ENCODE measurements around the gene FMN1.

Gene FMN1

DNA sequence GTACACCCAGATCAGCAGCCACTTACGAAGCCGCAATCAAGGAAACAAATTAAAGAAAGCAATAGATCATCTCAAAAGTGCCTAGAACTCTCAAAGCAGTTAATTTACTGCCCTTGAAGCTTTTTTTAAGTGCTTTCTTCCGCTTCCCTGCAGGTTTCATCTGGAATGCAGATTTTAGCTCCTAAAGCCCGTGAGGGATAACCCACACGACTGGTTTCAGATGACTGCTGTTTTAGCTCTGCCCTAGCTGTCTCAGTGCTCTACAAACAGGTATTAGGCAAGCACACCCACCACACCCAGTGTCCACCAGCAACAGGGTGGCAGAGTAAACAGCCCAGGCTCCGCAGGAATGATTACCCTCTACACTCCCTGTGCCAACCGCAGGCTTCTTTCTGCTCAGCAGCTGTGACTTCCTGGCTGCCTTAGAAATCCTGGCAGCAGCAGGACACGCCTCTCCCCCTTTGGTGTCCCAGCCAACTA is 126.0 kb downstream of the FMN1 start:
- WGBS, 2 experiments, result 45 to 48% methylated on average over 8 of the region's 8 CpGs
- no peaks in the 10 kb centered on the region for H3K9me3 ChIP-seq (ENCODE audit: control insufficient read depth, low read length)
- H3K36me3 ChIP-seq (ENCODE audit: control insufficient read depth, insufficient read depth, low read length), result no peaks in the 10 kb centered on the region
- peaks cover 30% of the 10 kb centered on the region for H3K4me1 ChIP-seq (ENCODE audit: control insufficient read depth, insufficient read depth, low read length)
- no peak overlapping the region for H3K27ac ChIP-seq (ENCODE audit: insufficient read depth, low read depth, low read length, poor library complexity, severe bottlenecking)
- H3K4me3 ChIP-seq (ENCODE audit: insufficient read depth, low read depth, low read length), result no peak overlapping the region
- no peaks in the 10 kb centered on the region for H3K27me3 ChIP-seq (ENCODE audit: control insufficient read depth, insufficient read depth, low read length, poor library complexity, severe bottlenecking)

- Histone ChIP-seq H3K9me3 (ENCODE audit: control insufficient read depth, low read length) (no peaks in the 10 kb centered on the region), H3K27ac (ENCODE audit: insufficient read depth, low read depth, low read length, poor library complexity, severe bottlenecking) (no peak overlapping the region), H3K36me3 (ENCODE audit: control insufficient read depth, insufficient read depth, low read length) (no peaks in the 10 kb centered on the region), H3K4me1 (ENCODE audit: control insufficient read depth, insufficient read depth, low read length) (peaks cover 28% of the 10 kb centered on the region), H3K27me3 (ENCODE audit: control insufficient read depth, insufficient read depth, low read length, poor library complexity, severe bottlenecking) (no peaks in the 10 kb centered on the region), H3K4me3 (ENCODE audit: insufficient read depth, low read depth, low read length) (no peak overlapping the region)
- 56 to 57% methylated on average over 14 of the region's 14 CpGs for WGBS, 2 experiments
These were observed 126.5 kb downstream of the FMN1 start for GRCh38 chr15:33068007-33068481.

- Histone ChIP-seq H3K27me3 (ENCODE audit: control insufficient read depth, insufficient read depth, low read length, poor library complexity, severe bottlenecking) (no peaks in the 10 kb centered on the region), H3K9me3 (ENCODE audit: control insufficient read depth, low read length) (no peaks in the 10 kb centered on the region), H3K4me3 (ENCODE audit: insufficient read depth, low read depth, low read length) (no peak overlapping the region), H3K27ac (ENCODE audit: insufficient read depth, low read depth, low read length, poor library complexity, severe bottlenecking) (no peak overlapping the region), H3K36me3 (ENCODE audit: control insufficient read depth, insufficient read depth, low read length) (no peaks in the 10 kb centered on the region), H3K4me1 (ENCODE audit: control insufficient read depth, insufficient read depth, low read length) (peaks cover 28% of the 10 kb centered on the region)
- 78 to 82% methylated on average over 9 of the region's 9 CpGs for WGBS, 2 experiments
These were observed 127.1 kb downstream of the FMN1 start for GRCh38 chr15:33067456-33067855.

- no peaks in the 10 kb centered on the region for H3K36me3 ChIP-seq (ENCODE audit: control insufficient read depth, insufficient read depth, low read length)
- H3K4me3 ChIP-seq (ENCODE audit: insufficient read depth, low read depth, low read length), result no peak overlapping the region
- H3K9me3 ChIP-seq (ENCODE audit: control insufficient read depth, low read length), result no peaks in the 10 kb centered on the region
- H3K27ac ChIP-seq (ENCODE audit: insufficient read depth, low read depth, low read length, poor library complexity, severe bottlenecking), result no peak overlapping the region
- no peaks in the 10 kb centered on the region for H3K27me3 ChIP-seq (ENCODE audit: control insufficient read depth, insufficient read depth, low read length, poor library complexity, severe bottlenecking)
- 91% methylated on average over 8 of the region's 8 CpGs for WGBS, 2 experiments
- H3K4me1 ChIP-seq (ENCODE audit: control insufficient read depth, insufficient read depth, low read length), result peaks cover 28% of the 10 kb centered on the region
These were observed 127.9 kb downstream of the FMN1 start for GRCh38 chr15:33066584-33066983.

DNA sequence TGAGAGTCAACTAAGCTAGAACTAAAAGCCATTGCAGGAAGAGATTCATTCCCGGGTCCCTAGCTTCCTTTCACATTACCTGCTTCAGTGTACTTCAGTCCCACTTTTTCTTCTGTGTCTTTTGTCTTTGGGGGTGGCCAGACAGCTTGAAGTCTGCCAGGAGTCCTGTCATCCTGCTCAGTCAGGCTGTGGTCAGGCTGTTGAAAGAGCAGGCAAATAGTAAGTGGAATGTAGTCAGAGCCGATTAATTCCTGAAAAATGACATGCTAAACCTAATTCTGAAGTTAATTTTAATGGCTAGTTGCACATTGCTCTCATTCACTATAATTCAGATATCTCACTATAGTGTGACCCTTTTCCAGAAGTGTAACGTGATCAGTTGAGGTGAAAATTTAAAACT is 129.6 kb downstream of the FMN1 start:
- no peaks in the 10 kb centered on the region for H3K36me3 ChIP-seq (ENCODE audit: control insufficient read depth, insufficient read depth, low read length)
- H3K4me3 ChIP-seq (ENCODE audit: insufficient read depth, low read depth, low read length), result no peak overlapping the region
- peaks cover 28% of the 10 kb centered on the region for H3K4me1 ChIP-seq (ENCODE audit: control insufficient read depth, insufficient read depth, low read length)
- 84 to 93% methylated on average over 2 of the region's 3 CpGs for WGBS, 2 experiments
- no peak overlapping the region for H3K27ac ChIP-seq (ENCODE audit: insufficient read depth, low read depth, low read length, poor library complexity, severe bottlenecking)
- H3K27me3 ChIP-seq (ENCODE audit: control insufficient read depth, insufficient read depth, low read length, poor library complexity, severe bottlenecking), result no peaks in the 10 kb centered on the region
- H3K9me3 ChIP-seq (ENCODE audit: control insufficient read depth, low read length), result no peaks in the 10 kb centered on the region

GRCh38 chr15:33059184-33059583 is 135.3 kb downstream of the FMN1 start:
- Histone ChIP-seq H3K27me3 (ENCODE audit: control insufficient read depth, insufficient read depth, low read length, poor library complexity, severe bottlenecking) (no peaks in the 10 kb centered on the region), H3K9me3 (ENCODE audit: control insufficient read depth, low read length) (no peaks in the 10 kb centered on the region), H3K4me1 (ENCODE audit: control insufficient read depth, insufficient read depth, low read length) (no peaks in the 10 kb centered on the region), H3K4me3 (ENCODE audit: insufficient read depth, low read depth, low read length) (no peak overlapping the region), H3K36me3 (ENCODE audit: control insufficient read depth, insufficient read depth, low read length) (no peaks in the 10 kb centered on the region), H3K27ac (ENCODE audit: insufficient read depth, low read depth, low read length, poor library complexity, severe bottlenecking) (no peak overlapping the region)
- 96 to 97% methylated on average over 3 of the region's 3 CpGs for WGBS, 2 experiments

DNA sequence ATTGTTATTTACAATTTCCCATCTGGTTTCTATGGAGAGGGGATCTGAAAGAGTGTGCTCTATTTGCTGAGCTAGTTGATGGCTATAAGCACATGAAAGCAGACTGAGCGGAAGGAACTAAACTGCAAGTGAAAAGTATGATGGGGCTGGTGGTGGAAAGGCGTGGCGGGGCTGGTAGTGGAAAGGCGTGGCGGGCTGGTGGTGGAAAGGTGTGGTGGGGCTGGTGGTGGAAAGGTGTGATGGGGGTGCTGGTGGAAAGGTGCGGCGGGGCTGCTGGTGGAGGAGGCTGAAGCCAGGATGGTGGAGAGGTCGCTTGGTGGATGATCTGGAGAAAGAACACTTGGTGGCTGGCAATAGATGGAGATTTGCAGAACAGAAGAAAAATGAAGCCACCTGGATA is 136.7 kb downstream of the FMN1 start:
- no peak overlapping the region for H3K27ac ChIP-seq (ENCODE audit: insufficient read depth, low read depth, low read length, poor library complexity, severe bottlenecking)
- 94 to 97% methylated on average over 8 of the region's 8 CpGs for WGBS, 2 experiments
- no peak overlapping the region for H3K4me3 ChIP-seq (ENCODE audit: insufficient read depth, low read depth, low read length)
- H3K9me3 ChIP-seq (ENCODE audit: control insufficient read depth, low read length), result no peaks in the 10 kb centered on the region
- H3K27me3 ChIP-seq (ENCODE audit: control insufficient read depth, insufficient read depth, low read length, poor library complexity, severe bottlenecking), result no peaks in the 10 kb centered on the region
- H3K4me1 ChIP-seq (ENCODE audit: control insufficient read depth, insufficient read depth, low read length), result no peaks in the 10 kb centered on the region
- H3K36me3 ChIP-seq (ENCODE audit: control insufficient read depth, insufficient read depth, low read length), result no peaks in the 10 kb centered on the region

DNA sequence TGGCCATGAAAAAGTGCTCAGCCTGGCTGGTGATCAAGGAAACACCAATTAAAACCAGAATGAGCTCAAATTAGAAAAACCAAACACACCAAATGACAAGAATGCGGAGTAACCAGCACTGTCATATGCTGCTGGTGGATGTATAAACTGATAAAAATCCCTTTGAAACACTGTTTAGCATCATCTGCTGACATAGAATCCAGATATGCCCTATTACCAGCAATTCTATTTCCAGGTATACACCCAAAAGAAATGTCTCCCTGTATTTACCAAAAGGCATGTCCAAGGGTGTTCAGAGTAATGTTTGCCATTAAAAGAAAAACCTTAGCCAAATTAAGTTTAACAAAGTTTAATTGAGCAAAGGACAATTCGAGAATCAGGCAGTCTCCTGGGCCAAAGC is 138.6 kb downstream of the FMN1 start:
- Histone ChIP-seq H3K9me3 (ENCODE audit: control insufficient read depth, low read length) (no peaks in the 10 kb centered on the region), H3K4me3 (ENCODE audit: insufficient read depth, low read depth, low read length) (no peak overlapping the region), H3K27me3 (ENCODE audit: control insufficient read depth, insufficient read depth, low read length, poor library complexity, severe bottlenecking) (no peaks in the 10 kb centered on the region), H3K4me1 (ENCODE audit: control insufficient read depth, insufficient read depth, low read length) (no peaks in the 10 kb centered on the region), H3K36me3 (ENCODE audit: control insufficient read depth, insufficient read depth, low read length) (no peaks in the 10 kb centered on the region), H3K27ac (ENCODE audit: insufficient read depth, low read depth, low read length, poor library complexity, severe bottlenecking) (no peak overlapping the region)
- 91 to 96% methylated on average over 2 of the region's 2 CpGs for WGBS, 2 experiments

DNA sequence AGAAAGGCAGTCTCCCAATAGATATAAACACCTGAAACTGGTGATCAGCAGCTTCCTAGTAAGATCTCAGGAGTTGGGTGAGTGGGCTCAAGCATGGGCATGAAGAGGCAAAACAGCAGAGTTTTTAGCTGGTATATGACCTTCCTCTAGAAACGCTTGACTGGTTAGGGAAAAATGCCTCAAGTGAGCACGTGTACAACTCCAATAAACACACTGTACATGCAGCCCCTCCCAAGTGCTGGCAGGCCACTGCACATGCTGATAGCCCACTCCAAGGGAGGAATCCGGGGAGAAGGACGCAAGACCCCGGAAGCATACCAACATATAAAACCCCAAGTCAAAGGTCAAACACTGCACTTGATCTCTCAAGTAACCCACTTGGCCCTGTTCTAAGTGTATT is 143.0 kb downstream of the FMN1 start:
- no peak overlapping the region for H3K4me3 ChIP-seq (ENCODE audit: insufficient read depth, low read depth, low read length)
- no peaks in the 10 kb centered on the region for H3K27me3 ChIP-seq (ENCODE audit: control insufficient read depth, insufficient read depth, low read length, poor library complexity, severe bottlenecking)
- H3K9me3 ChIP-seq (ENCODE audit: control insufficient read depth, low read length), result peaks cover 3% of the 10 kb centered on the region
- WGBS, 2 experiments, result 73 to 75% methylated on average over 5 of the region's 5 CpGs
- no peaks in the 10 kb centered on the region for H3K4me1 ChIP-seq (ENCODE audit: control insufficient read depth, insufficient read depth, low read length)
- no peaks in the 10 kb centered on the region for H3K36me3 ChIP-seq (ENCODE audit: control insufficient read depth, insufficient read depth, low read length)
- no peak overlapping the region for H3K27ac ChIP-seq (ENCODE audit: insufficient read depth, low read depth, low read length, poor library complexity, severe bottlenecking)

DNA sequence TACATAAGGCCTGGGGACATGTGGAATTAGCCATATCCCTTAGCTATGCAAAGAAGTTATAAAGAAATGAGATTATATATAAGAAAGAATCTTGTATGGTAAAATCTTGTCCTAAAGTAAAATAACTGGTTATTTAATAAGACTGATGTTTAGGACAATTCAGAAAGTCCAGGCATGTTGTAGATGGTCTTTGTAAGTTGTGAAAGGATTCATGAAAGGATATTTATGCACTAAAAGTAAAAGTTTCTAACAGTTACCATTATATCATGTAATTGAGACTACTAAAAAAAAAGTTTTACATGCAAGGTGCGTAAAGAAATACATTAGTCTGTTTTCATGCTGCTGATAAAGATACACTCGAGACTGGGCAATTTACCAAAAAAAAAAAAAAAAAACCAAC is 146.3 kb downstream of the FMN1 start:
- H3K27ac ChIP-seq (ENCODE audit: insufficient read depth, low read depth, low read length, poor library complexity, severe bottlenecking), result no peak overlapping the region
- H3K4me3 ChIP-seq (ENCODE audit: insufficient read depth, low read depth, low read length), result no peak overlapping the region
- H3K36me3 ChIP-seq (ENCODE audit: control insufficient read depth, insufficient read depth, low read length), result no peaks in the 10 kb centered on the region
- H3K4me1 ChIP-seq (ENCODE audit: control insufficient read depth, insufficient read depth, low read length), result no peaks in the 10 kb centered on the region
- no peaks in the 10 kb centered on the region for H3K27me3 ChIP-seq (ENCODE audit: control insufficient read depth, insufficient read depth, low read length, poor library complexity, severe bottlenecking)
- 73 to 85% methylated on average over 2 of the region's 2 CpGs for WGBS, 2 experiments
- H3K9me3 ChIP-seq (ENCODE audit: control insufficient read depth, low read length), result peaks cover 3% of the 10 kb centered on the region

DNA sequence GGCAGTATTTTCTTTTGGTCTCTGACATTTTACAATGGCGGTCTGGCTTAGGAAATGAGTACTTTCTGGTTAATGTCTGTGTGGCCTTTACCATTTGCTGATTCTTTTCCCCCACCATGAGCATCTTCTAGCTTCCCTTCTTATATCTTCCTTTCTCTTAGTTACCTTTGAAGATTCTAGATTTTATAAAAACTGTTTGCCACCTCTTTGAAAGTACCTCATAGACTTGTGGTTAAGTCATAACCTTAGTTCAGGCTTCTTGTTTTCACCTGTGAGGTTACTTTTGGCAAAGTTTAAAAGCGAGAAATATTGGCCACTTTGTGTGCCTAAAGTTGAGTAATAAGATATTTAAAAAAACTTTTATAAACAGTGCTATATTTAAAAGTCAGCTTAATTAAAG is 147.4 kb downstream of the FMN1 start:
- no peak overlapping the region for H3K4me3 ChIP-seq (ENCODE audit: insufficient read depth, low read depth, low read length)
- H3K9me3 ChIP-seq (ENCODE audit: control insufficient read depth, low read length), result peaks cover 3% of the 10 kb centered on the region
- H3K27me3 ChIP-seq (ENCODE audit: control insufficient read depth, insufficient read depth, low read length, poor library complexity, severe bottlenecking), result no peaks in the 10 kb centered on the region
- no peaks in the 10 kb centered on the region for H3K36me3 ChIP-seq (ENCODE audit: control insufficient read depth, insufficient read depth, low read length)
- no peak overlapping the region for H3K27ac ChIP-seq (ENCODE audit: insufficient read depth, low read depth, low read length, poor library complexity, severe bottlenecking)
- 44 to 73% methylated on average over 1 to 2 of the region's 2 CpGs for WGBS, 2 experiments
- H3K4me1 ChIP-seq (ENCODE audit: control insufficient read depth, insufficient read depth, low read length), result no peaks in the 10 kb centered on the region
